Measurements from ENCODE around the gene KLRC2.
"Not testable (repeated sequence)": the region's sequence is repeated elsewhere in the genome, so short reads cannot be mapped to it uniquely, and the experiment has no call there.

- not testable (repeated sequence) for TF ChIP-seq CTCF (conservative IDR thresholded peaks at IDR 0.05; ENCODE audit: low read depth, low read length); EZH2 (IDR thresholded peaks at IDR 0.05; ENCODE audit: low read length, unreplicated experiment)
Measured at GRCh38 chr12:10394531-10395152, 41.2 kb downstream of the KLRC2 start.
